Endothelial cell of umbilical vein (primary cell): ENCODE data around the gene MYO15A. TPM values are rescaled to one million over a fixed set of nuclear protein-coding genes. Genes with fewer than 3 reads are reported as not detected.

ENCODE experiments used
- BruUV-seq: library from RNA; stranded (reverse); fragments of 400-500 nt; replicated peaks from 2 replicates; lab custom pipeline; 2021; lab: Mats Ljungman, UMichigan
- CTCF ChIA-PET: fragments of 300-600, 350-600 bp; sonication (Branson Sonifier 250); formaldehyde crosslinking; loops from one replicate; lab custom pipeline; 2021; ENCODE audit warnings: antibody characterized with exemption, inconsistent platforms; lab: Charles Lee
- POLR2A ChIA-PET: fragments of 300-600, 350-600 bp; sonication (Branson Sonifier 250); formaldehyde crosslinking; loops from one replicate; lab custom pipeline; 2021; ENCODE audit warnings: antibody characterized with exemption, inconsistent platforms; lab: Charles Lee
- DNase-seq: peaks from one replicate; pipeline ENCODE4 v3.0.0-alpha.2; 2011; ENCODE audit warnings: low read depth, low spot score
- FAIRE-seq: peaks from 2 replicates; lab custom pipeline; 2011; peaks lifted over from hg19 to GRCh38; lab: Jason Lieb, UNC
- H2AFZ ChIP-seq: 2 replicates; pipeline ENCODE4 v1.6.0; 2012; ENCODE audit warnings: low read depth, low read length, control low read depth, inconsistent platforms
- H3K27ac ChIP-seq: 2 replicates; pipeline ENCODE4 v1.5.1; 2011; ENCODE audit warnings: low read depth, mild to moderate bottlenecking, control low read depth, low read length, moderate library complexity; ENCODE audit not compliant: insufficient read depth
- H3K27me3 ChIP-seq, 2 experiments: 2 replicates each; pipeline versions ENCODE4 v1.6.0 to v1.6.1; 2011; ENCODE audit warnings: low read length in 2 of 2, mixed read lengths in 1 of 2; ENCODE audit not compliant: control insufficient read depth in 2 of 2, insufficient read depth in 2 of 2
- H3K36me3 ChIP-seq, 2 experiments: 2 replicates in 1 of 2; 3 replicates in 1 of 2; pipeline ENCODE4 v1.5.1; 2011; ENCODE audit warnings: low read length in 2 of 2, mild to moderate bottlenecking in 1 of 2, moderate library complexity in 1 of 2; ENCODE audit not compliant: control insufficient read depth in 2 of 2, insufficient read depth in 2 of 2; ENCODE audit errors: extremely low read depth in 1 of 2
- H3K4me1 ChIP-seq: 3 replicates; pipeline ENCODE4 v1.5.1; 2011; ENCODE audit warnings: mild to moderate bottlenecking, low read length; ENCODE audit not compliant: control insufficient read depth, insufficient read depth; ENCODE audit errors: extremely low read depth
- H3K4me2 ChIP-seq: 2 replicates; pipeline ENCODE4 v1.6.1; 2011; ENCODE audit warnings: low read length, control low read depth, mixed read lengths; ENCODE audit not compliant: insufficient read depth
- H3K4me3 ChIP-seq, 3 experiments: fragments of 200-600 bp in 1 of 3; sonication (generic), shearing (Covaris generic) in 1 of 3; replicated peaks in 1 of 3; 2 replicates each; pipeline ENCODE4 v1.5.1; 2011 to 2016; ENCODE audit warnings: control low read depth in 3 of 3, low read length in 3 of 3, mild to moderate bottlenecking in 2 of 3, inconsistent platforms in 1 of 3, low read depth in 1 of 3, moderate library complexity in 1 of 3; ENCODE audit not compliant: insufficient read depth in 1 of 3
- H3K79me2 ChIP-seq: 2 replicates; pipeline ENCODE4 v1.6.0; 2012; ENCODE audit warnings: low read length, inconsistent platforms; ENCODE audit not compliant: control insufficient read depth, insufficient read depth
- H3K9ac ChIP-seq: replicated peaks from 2 replicates; pipeline ENCODE3; 2011; ENCODE audit warnings: low read length, control low read depth; ENCODE audit not compliant: insufficient read depth; ENCODE audit errors: extremely low read depth
- H3K9me1 ChIP-seq: replicated peaks from 3 replicates; pipeline ENCODE4 v1.6.0; 2011; ENCODE audit warnings: mild to moderate bottlenecking, low read length; ENCODE audit not compliant: control insufficient read depth, insufficient read depth; ENCODE audit errors: extremely low read depth
- H3K9me3 ChIP-seq: replicated peaks from 2 replicates; pipeline ENCODE4 v1.5.1; 2012; ENCODE audit warnings: low read length, inconsistent platforms; ENCODE audit not compliant: control insufficient read depth, insufficient read depth
- H4K20me1 ChIP-seq: replicated peaks from 2 replicates; pipeline ENCODE3; 2011; ENCODE audit warnings: mild to moderate bottlenecking, low read length; ENCODE audit not compliant: control insufficient read depth, insufficient read depth; ENCODE audit errors: extremely low read depth
- CTCF ChIP-seq, 2 donors: IDR thresholded peaks; 1 replicate in 1 of 2; 2 replicates in 1 of 2; pipeline ENCODE4 v1.5.1; 2011; ENCODE audit warnings: low read length in 2 of 2, mild to moderate bottlenecking in 2 of 2, moderate library complexity in 2 of 2, control low read depth in 1 of 2, inconsistent platforms in 1 of 2, low read depth in 1 of 2; ENCODE audit not compliant: insufficient read depth in 1 of 2; ENCODE audit errors: extremely low read depth in 1 of 2
- EZH2 ChIP-seq: IDR thresholded peaks from 2 replicates; pipeline ENCODE4 v1.6.1; 2012; ENCODE audit warnings: borderline replicate concordance, low read depth, mild to moderate bottlenecking, moderate library complexity, low read length, inconsistent platforms; ENCODE audit not compliant: severe bottlenecking
- FOS ChIP-seq: IDR thresholded peaks from 2 replicates; pipeline ENCODE4 v1.6.1; 2011; ENCODE audit warnings: mild to moderate bottlenecking, low read length, moderate library complexity, borderline replicate concordance; ENCODE audit not compliant: insufficient read depth
- GATA2 ChIP-seq: IDR thresholded peaks from 2 replicates; pipeline ENCODE4 v1.7.0; 2011; ENCODE audit warnings: low read depth, mild to moderate bottlenecking, moderate library complexity, mixed read lengths, low read length; ENCODE audit not compliant: insufficient read length, insufficient read depth
- JUN ChIP-seq: IDR thresholded peaks from 2 replicates; pipeline ENCODE4 v1.6.1; 2011; ENCODE audit warnings: borderline replicate concordance, low read depth; ENCODE audit not compliant: insufficient read length, insufficient read depth
- MAX ChIP-seq: IDR thresholded peaks from 2 replicates; pipeline ENCODE4 v1.6.1; 2011; ENCODE audit not compliant: insufficient read depth, insufficient read length
- MYC ChIP-seq: IDR thresholded peaks from one replicate; pipeline ENCODE4 v1.6.1; 2011; ENCODE audit warnings: mild to moderate bottlenecking, low read depth, low read length
- POLR2A ChIP-seq: IDR thresholded peaks from 2 replicates; pipeline ENCODE4 v1.6.1; 2012; ENCODE audit warnings: low read depth, mild to moderate bottlenecking, control low read depth, low read length
- POLR2AphosphoS5 ChIP-seq: IDR thresholded peaks from 2 replicates; pipeline ENCODE4 v1.6.1; 2012; ENCODE audit warnings: low read depth, mild to moderate bottlenecking, control low read depth, low read length, moderate library complexity; ENCODE audit not compliant: insufficient read depth
- dilution Hi-C: fragments of 300-500 bp; cut with MboI; formaldehyde crosslinking; loops from one replicate; pipeline ENCODE4 v1.15.0; 2019; ENCODE audit warnings: low sequenced_read_pairs; ENCODE audit not compliant: extremely low pct_ligation_motif_present
- intact Hi-C: fragments of 100-400 bp; cut with micrococcal nuclease; formaldehyde crosslinking; loops from one replicate; pipeline ENCODE4 v1.10.0; 2022
- polyA plus RNA-seq, 4 experiments: library from polyadenylated mRNA; depleted of rRNA in 3 of 4; stranded (reverse) in 3 of 4; unstranded in 1 of 4; fragments of >200 nt; gene quantifications; 2 replicates each; pipeline versions ENCODE4 v1.2.1 to v1.2.3, GENCODE V29; 2011 to 2012; ENCODE audit warnings: missing spikeins in 1 of 4
- total RNA-seq: library from RNA; stranded (reverse); gene quantifications from 2 replicates; pipeline ENCODE4 v1.2.3, GENCODE V29; 2021

Gene MYO15A
- total and polyA plus RNA-seq, 2 donors (not counting 3 experiments of a cell fraction or from before 2014, with no cell fraction given), result 0.46 to 0.82 TPM

GRCh38 chr17:18176176-18176575 lies 67.6 kb downstream of the MYO15A start:
- Histone ChIP-seq H3K4me1 (no peaks in the 10 kb centered on the region), H3K27ac (no peak overlapping the region), H3K4me2 (no peak overlapping the region), H3K9me1 (no peaks in the 10 kb centered on the region), H3K9ac (no peak overlapping the region), H3K79me2 (no peaks in the 10 kb centered on the region), H3K9me3 (no peaks in the 10 kb centered on the region), H3K36me3 (no peaks in the 10 kb centered on the region), H4K20me1 (no peaks in the 10 kb centered on the region), H3K27me3 (no peaks in the 10 kb centered on the region), H3K4me3 (no peak overlapping the region), H2AFZ (no peak overlapping the region)
- TF ChIP-seq POLR2A (no peak), MAX (no peak), CTCF (IDR thresholded peaks at IDR 0.05; ENCODE audit: extremely low read depth in 1 of 2, insufficient read depth in 1 of 2, low read depth in 1 of 2, low read length in 2 of 2) (no peak), JUN (no peak), EZH2 (no peak), MYC (no peak), POLR2AphosphoS5 (no peak), FOS (no peak), GATA2 (no peak)
- intact Hi-C loops, result no loop called here
- BruUV-seq, result no TSS peak
- DNase-seq (no peak), FAIRE-seq (no peak)
- ChIA-PET POLR2A (interaction anchor here (0.6 kb wide), 1 partner anchor 38 kb away, joined by 8 read pairs; no protein-coding TSS in a partner anchor), CTCF (interaction anchor here (1.5 kb wide), 1 partner anchor 34 kb away, joined by 4 read pairs; no protein-coding TSS in a partner anchor)
- dilution Hi-C loops, result no loop called here
